GM12891 (cell line): ENCODE data around the gene CLIP4.

Source experiments
- DNase-seq: peaks from one replicate; pipeline ENCODE4 v3.0.0; 2011; ENCODE audit warnings: low spot score; ENCODE audit not compliant: insufficient read length
- FAIRE-seq: peaks from 2 replicates; lab custom pipeline; 2011; peaks lifted over from hg19 to GRCh38; lab: Jason Lieb, UNC
- PAX5 ChIP-seq: IDR thresholded peaks from 2 replicates; pipeline ENCODE4 v1.6.1; 2011; ENCODE audit warnings: low read length, moderate library complexity, mild to moderate bottlenecking; ENCODE audit not compliant: insufficient read depth, severe bottlenecking
- POLR2A ChIP-seq: IDR thresholded peaks from 2 replicates; pipeline ENCODE4 v1.6.1; 2011; ENCODE audit warnings: low read depth, low read length, control low read depth
- POLR2AphosphoS5 ChIP-seq: IDR thresholded peaks from 2 replicates; pipeline ENCODE4 v1.6.1; 2011; ENCODE audit warnings: low read depth, low read length, control low read depth
- POU2F2 ChIP-seq: IDR thresholded peaks from 2 replicates; pipeline ENCODE4 v1.6.1; 2011; ENCODE audit warnings: low read depth, mild to moderate bottlenecking, control low read depth, low read length, moderate library complexity
- SPI1 ChIP-seq: IDR thresholded peaks from 2 replicates; pipeline ENCODE4 v1.6.1; 2011; ENCODE audit warnings: low read depth, low read length, control low read depth
- TAF1 ChIP-seq: IDR thresholded peaks from 2 replicates; pipeline ENCODE4 v1.6.1; 2011; ENCODE audit warnings: low read depth, low read length, control low read depth

Gene CLIP4

GRCh38 chr2:29113891-29114321 lies 1.3 kb upstream of the CLIP4 start:
- no peak for TF ChIP-seq TAF1
- peak; percentile 68 for TF ChIP-seq POU2F2
- DNase-seq (no peak), FAIRE-seq (peak; percentile 35)

- no peak for TF ChIP-seq SPI1
- TF ChIP-seq TAF1 = no peak
- TF ChIP-seq POU2F2 = no peak
- TF ChIP-seq POLR2AphosphoS5 = no peak
- no peak for TF ChIP-seq POLR2A
- no peak for TF ChIP-seq PAX5
- DNase-seq (no peak), FAIRE-seq (no peak)
Observed at GRCh38 chr2:29114586-29114945, 649 bp upstream of the CLIP4 start.

- FAIRE-seq (peak; percentile 86), DNase-seq (no peak)
- TF ChIP-seq POU2F2 (0 out of 2 replicates have a peak, but pooled peaks have one; percentile 10), PAX5 (no peak), TAF1 (no peak; the same call in 1 of the 2 replicates), POLR2AphosphoS5 (peak; percentile 60; the same call in 1 of the 2 replicates), POLR2A (peak; percentile 67; the same call in 1 of the 2 replicates)
Observed at GRCh38 chr2:29115797-29116781, 874 bp downstream of the CLIP4 start.

- DNase-seq (no peak), FAIRE-seq (no peak)
- TF ChIP-seq POU2F2 = no peak
- TF ChIP-seq TAF1 = no peak
- TF ChIP-seq PAX5 = no peak
- no peak for TF ChIP-seq SPI1
- no peak for TF ChIP-seq POLR2A
- TF ChIP-seq POLR2AphosphoS5 = no peak
Observed at GRCh38 chr2:29117636-29118303, 2.6 kb downstream of the CLIP4 start.

- TF ChIP-seq SPI1 (no peak), PAX5 (no peak), POLR2A (no peak), POU2F2 (no peak), TAF1 (no peak), POLR2AphosphoS5 (no peak)
- no peak for DNase-seq
- no peak for FAIRE-seq
Observed at GRCh38 chr2:29119211-29119610, 4.0 kb downstream of the CLIP4 start.

GRCh38 chr2:29120846-29121245 lies 5.6 kb downstream of the CLIP4 start:
- FAIRE-seq (no peak), DNase-seq (no peak)
- TF ChIP-seq SPI1 (no peak), POLR2AphosphoS5 (no peak), POU2F2 (no peak), POLR2A (no peak)

- TF ChIP-seq PAX5 (no peak), POLR2AphosphoS5 (no peak), POLR2A (no peak), SPI1 (no peak), POU2F2 (no peak), TAF1 (no peak)
- FAIRE-seq (no peak), DNase-seq (no peak)
Observed at GRCh38 chr2:29123617-29124349, 8.6 kb downstream of the CLIP4 start.

- no peak for TF ChIP-seq SPI1
- no peak for TF ChIP-seq POU2F2
- TF ChIP-seq TAF1 = no peak
- TF ChIP-seq POLR2A = no peak
- TF ChIP-seq PAX5 = no peak
- TF ChIP-seq POLR2AphosphoS5 = no peak
- FAIRE-seq (no peak), DNase-seq (no peak)
Observed at GRCh38 chr2:29124504-29124903, 9.3 kb downstream of the CLIP4 start.

GRCh38 chr2:29129586-29130281 lies 14.5 kb downstream of the CLIP4 start:
- FAIRE-seq (peak; percentile 9), DNase-seq (no peak)
- TF ChIP-seq POU2F2 = no peak
- no peak for TF ChIP-seq POLR2AphosphoS5
- TF ChIP-seq SPI1 = no peak
- no peak for TF ChIP-seq POLR2A
- TF ChIP-seq PAX5 = no peak
- TF ChIP-seq TAF1 = no peak
